ENCODE results near the gene TGFBR3L.

- TF ChIP-seq POLR2AphosphoS5 (IDR thresholded peaks at IDR 0.05; ENCODE audit: low read depth, low read length) (no peak), TAF1 (IDR thresholded peaks at IDR 0.05; ENCODE audit: low read depth, low read length) (no peak), POLR2A (IDR thresholded peaks at IDR 0.05; ENCODE audit: low read depth, low read length) (no peak), POU2F2 (IDR thresholded peaks at IDR 0.05; ENCODE audit: low read depth, low read length) (no peak)
Measured at GRCh38 chr19:7931221-7932061, 16.8 kb downstream of the TGFBR3L start.

Measured in GM12891 (cell line).